ENCODE measurements around the gene FRMD3.

DNA sequence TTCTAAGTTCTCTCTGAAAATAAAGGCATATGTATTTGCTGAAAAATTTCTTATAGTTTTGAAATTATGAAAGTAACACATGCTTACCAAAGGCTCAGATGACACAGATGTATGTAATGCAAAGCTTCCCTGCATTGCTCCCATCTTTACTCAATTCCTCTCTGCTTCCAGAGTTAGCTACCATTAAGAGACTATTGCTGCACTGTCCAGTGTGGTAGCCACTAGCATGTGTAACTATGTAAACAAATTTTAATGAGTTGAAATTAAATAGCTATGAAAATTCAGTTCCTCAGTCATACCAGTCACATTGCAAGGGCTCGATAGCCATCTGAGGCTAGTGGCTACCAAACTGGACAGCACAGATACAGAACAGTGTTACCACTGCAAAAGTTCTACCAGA is 17.9 kb downstream of the FRMD3 start:
- TF ChIP-seq EP300 (conservative IDR thresholded peaks at IDR 0.05; ENCODE audit: poor library complexity, severe bottlenecking) (no peak), POLR2AphosphoS5 (IDR thresholded peaks at IDR 0.05) (no peak), RAD21 (conservative IDR thresholded peaks at IDR 0.05) (no peak)
- TF ChIP-seq, protein P1, sequence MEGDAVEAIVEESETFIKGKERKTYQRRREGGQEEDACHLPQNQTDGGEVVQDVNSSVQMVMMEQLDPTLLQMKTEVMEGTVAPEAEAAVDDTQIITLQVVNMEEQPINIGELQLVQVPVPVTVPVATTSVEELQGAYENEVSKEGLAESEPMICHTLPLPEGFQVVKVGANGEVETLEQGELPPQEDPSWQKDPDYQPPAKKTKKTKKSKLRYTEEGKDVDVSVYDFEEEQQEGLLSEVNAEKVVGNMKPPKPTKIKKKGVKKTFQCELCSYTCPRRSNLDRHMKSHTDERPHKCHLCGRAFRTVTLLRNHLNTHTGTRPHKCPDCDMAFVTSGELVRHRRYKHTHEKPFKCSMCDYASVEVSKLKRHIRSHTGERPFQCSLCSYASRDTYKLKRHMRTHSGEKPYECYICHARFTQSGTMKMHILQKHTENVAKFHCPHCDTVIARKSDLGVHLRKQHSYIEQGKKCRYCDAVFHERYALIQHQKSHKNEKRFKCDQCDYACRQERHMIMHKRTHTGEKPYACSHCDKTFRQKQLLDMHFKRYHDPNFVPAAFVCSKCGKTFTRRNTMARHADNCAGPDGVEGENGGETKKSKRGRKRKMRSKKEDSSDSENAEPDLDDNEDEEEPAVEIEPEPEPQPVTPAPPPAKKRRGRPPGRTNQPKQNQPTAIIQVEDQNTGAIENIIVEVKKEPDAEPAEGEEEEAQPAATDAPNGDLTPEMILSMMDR (IDR thresholded peaks at IDR 0.05; ENCODE audit: poor library complexity, severe bottlenecking), result no peak
- TF ChIP-seq, protein P2, sequence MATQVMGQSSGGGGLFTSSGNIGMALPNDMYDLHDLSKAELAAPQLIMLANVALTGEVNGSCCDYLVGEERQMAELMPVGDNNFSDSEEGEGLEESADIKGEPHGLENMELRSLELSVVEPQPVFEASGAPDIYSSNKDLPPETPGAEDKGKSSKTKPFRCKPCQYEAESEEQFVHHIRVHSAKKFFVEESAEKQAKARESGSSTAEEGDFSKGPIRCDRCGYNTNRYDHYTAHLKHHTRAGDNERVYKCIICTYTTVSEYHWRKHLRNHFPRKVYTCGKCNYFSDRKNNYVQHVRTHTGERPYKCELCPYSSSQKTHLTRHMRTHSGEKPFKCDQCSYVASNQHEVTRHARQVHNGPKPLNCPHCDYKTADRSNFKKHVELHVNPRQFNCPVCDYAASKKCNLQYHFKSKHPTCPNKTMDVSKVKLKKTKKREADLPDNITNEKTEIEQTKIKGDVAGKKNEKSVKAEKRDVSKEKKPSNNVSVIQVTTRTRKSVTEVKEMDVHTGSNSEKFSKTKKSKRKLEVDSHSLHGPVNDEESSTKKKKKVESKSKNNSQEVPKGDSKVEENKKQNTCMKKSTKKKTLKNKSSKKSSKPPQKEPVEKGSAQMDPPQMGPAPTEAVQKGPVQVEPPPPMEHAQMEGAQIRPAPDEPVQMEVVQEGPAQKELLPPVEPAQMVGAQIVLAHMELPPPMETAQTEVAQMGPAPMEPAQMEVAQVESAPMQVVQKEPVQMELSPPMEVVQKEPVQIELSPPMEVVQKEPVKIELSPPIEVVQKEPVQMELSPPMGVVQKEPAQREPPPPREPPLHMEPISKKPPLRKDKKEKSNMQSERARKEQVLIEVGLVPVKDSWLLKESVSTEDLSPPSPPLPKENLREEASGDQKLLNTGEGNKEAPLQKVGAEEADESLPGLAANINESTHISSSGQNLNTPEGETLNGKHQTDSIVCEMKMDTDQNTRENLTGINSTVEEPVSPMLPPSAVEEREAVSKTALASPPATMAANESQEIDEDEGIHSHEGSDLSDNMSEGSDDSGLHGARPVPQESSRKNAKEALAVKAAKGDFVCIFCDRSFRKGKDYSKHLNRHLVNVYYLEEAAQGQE (IDR thresholded peaks at IDR 0.05; ENCODE audit: borderline replicate concordance), result no peak

All from neural cell (in vitro differentiated cells).